ENCODE results near the gene FITM1.

DNA sequence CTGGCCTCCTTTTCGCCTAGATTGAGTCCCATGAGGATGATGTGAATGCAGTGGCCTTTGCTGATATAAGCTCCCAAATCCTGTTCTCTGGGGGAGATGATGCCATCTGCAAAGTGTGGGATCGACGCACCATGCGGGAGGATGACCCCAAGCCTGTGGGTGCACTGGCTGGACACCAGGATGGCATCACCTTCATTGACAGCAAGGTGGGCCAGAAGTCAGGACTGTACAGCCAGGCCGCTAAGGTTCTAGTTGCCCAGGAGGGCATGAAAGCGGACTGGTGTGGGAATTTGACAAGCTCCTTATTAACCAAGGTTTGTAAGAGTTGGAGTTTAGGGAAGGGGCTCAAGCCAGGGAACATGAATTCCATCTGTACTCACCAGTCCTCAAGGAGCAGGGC lies 10.8 kb upstream of the FITM1 start:
- TF ChIP-seq, protein P1, sequence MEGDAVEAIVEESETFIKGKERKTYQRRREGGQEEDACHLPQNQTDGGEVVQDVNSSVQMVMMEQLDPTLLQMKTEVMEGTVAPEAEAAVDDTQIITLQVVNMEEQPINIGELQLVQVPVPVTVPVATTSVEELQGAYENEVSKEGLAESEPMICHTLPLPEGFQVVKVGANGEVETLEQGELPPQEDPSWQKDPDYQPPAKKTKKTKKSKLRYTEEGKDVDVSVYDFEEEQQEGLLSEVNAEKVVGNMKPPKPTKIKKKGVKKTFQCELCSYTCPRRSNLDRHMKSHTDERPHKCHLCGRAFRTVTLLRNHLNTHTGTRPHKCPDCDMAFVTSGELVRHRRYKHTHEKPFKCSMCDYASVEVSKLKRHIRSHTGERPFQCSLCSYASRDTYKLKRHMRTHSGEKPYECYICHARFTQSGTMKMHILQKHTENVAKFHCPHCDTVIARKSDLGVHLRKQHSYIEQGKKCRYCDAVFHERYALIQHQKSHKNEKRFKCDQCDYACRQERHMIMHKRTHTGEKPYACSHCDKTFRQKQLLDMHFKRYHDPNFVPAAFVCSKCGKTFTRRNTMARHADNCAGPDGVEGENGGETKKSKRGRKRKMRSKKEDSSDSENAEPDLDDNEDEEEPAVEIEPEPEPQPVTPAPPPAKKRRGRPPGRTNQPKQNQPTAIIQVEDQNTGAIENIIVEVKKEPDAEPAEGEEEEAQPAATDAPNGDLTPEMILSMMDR (IDR thresholded peaks at IDR 0.05), result no peak
- no peak for TF ChIP-seq POLR2A (IDR thresholded peaks at IDR 0.05)
